H1 (cell line): ENCODE data around the gene ZMYM3. TPM values are rescaled to one million over a fixed set of nuclear protein-coding genes. Genes with fewer than 3 reads are reported as not detected.
A peak's percentile ranks its signal among the peaks of the same experiment; 100 is the strongest.

ENCODE experiments used
- CEBPB ChIP-seq: IDR thresholded peaks from 2 replicates; pipeline ENCODE4 v1.6.1; 2012; ENCODE audit warnings: low read depth, low read length
- CREB1 ChIP-seq: IDR thresholded peaks from 2 replicates; pipeline ENCODE4 v1.6.1; 2012; ENCODE audit warnings: inconsistent platforms
- KDM4A ChIP-seq: IDR thresholded peaks from one replicate; pipeline ENCODE4 v1.7.1; 2012; ENCODE audit warnings: low read depth, mild to moderate bottlenecking, moderate library complexity, low read length, inconsistent platforms; ENCODE audit not compliant: severe bottlenecking
- SP2 ChIP-seq: IDR thresholded peaks from 2 replicates; pipeline ENCODE4 v1.6.1; 2012; ENCODE audit warnings: mild to moderate bottlenecking, low read length, inconsistent platforms
- polyA plus RNA-seq, 7 experiments: library from polyadenylated mRNA; depleted of rRNA in 3 of 7; stranded (reverse) in 5 of 7; unstranded in 2 of 7; fragments of >200 nt in 5 of 7; fragments of 200-250 nt in 2 of 7; gene quantifications; 1 replicate in 5 of 7; 2 replicates in 1 of 7; 4 replicates in 1 of 7; pipeline versions ENCODE4 v1.2.1 to v1.2.3, GENCODE V29; 2011 to 2013; ENCODE audit warnings: missing spikeins in 2 of 7, mixed read lengths in 2 of 7
- total RNA-seq: library from RNA; stranded (reverse); fragmentation: NEBNext Ultra II Directional; extraction: Animal tissue kit (Norgen Biotek cat#: 25700); gene quantifications from 2 replicates; pipeline ENCODE4 v1.2.1, GENCODE V29; 2021
- TF ChIP-seq, protein P1 (sequence below): fragments of 300-600 bp; sonication (generic); IDR thresholded peaks from 2 replicates; pipeline ENCODE4 v1.7.1; 2012; ENCODE audit warnings: low read length, moderate library complexity, mild to moderate bottlenecking, inconsistent platforms; ENCODE audit not compliant: insufficient replicate concordance
- TF ChIP-seq, protein P2 (sequence below), 3 experiments: IDR thresholded peaks; 1 replicate in 2 of 3; 2 replicates in 1 of 3; pipeline versions ENCODE4 v1.5.1 to v1.6.1; 2011; ENCODE audit warnings: low read length in 3 of 3, mild to moderate bottlenecking in 3 of 3, inconsistent platforms in 2 of 3, low read depth in 1 of 3, moderate library complexity in 1 of 3; ENCODE audit not compliant: insufficient read depth in 1 of 3; ENCODE audit errors: control extremely low read depth in 1 of 3
- TF ChIP-seq, protein P3 (sequence below): IDR thresholded peaks from 2 replicates; pipeline ENCODE4 v1.6.1; 2011; ENCODE audit warnings: low read depth, mild to moderate bottlenecking, low read length; ENCODE audit not compliant: insufficient read depth

ZMYM3 gene
- total and polyA plus RNA-seq, 2 of the 8 experiments (the other 6 are each of a cell fraction or from before 2014, with no cell fraction given) = 56.7 to 82.0 TPM

DNA sequence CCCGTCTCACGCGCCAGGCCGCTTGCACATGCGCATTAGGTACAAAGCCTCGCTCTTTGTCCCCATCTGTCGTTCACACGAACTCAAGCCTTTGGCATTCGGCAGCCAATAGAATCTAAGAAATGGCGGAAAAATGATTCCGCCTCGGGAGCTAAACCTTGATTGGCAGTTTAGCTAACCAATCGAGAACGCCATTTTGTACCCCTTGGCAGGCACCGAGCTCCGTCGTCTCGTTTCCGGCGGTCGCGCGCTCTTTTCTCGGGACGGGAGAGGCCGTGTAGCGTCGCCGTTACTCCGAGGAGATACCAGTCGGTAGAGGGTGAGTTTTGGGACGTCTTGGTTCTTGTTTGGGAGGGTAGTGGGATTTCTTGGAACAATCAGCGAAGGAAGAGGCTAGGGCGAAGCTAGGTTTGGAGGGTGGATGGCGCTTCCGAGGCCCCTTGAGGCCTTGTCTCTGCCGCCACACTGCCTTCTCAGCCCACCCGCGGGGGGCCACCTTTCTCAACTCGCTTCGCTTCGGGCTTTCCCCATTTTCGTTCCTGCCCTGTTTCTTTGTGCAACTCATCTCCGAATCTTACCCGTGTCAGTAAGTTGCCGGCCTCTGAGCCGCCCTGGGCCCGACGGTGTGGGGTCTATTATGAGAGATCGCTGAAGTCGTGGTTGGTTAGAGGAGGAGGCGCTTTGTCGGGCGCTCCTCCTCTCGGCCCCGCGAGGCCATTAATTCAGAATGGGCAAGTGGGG lies 29.6 kb upstream of the ZMYM3 start, which contains the start of gene NONO (continued):
- TF ChIP-seq, protein P1, sequence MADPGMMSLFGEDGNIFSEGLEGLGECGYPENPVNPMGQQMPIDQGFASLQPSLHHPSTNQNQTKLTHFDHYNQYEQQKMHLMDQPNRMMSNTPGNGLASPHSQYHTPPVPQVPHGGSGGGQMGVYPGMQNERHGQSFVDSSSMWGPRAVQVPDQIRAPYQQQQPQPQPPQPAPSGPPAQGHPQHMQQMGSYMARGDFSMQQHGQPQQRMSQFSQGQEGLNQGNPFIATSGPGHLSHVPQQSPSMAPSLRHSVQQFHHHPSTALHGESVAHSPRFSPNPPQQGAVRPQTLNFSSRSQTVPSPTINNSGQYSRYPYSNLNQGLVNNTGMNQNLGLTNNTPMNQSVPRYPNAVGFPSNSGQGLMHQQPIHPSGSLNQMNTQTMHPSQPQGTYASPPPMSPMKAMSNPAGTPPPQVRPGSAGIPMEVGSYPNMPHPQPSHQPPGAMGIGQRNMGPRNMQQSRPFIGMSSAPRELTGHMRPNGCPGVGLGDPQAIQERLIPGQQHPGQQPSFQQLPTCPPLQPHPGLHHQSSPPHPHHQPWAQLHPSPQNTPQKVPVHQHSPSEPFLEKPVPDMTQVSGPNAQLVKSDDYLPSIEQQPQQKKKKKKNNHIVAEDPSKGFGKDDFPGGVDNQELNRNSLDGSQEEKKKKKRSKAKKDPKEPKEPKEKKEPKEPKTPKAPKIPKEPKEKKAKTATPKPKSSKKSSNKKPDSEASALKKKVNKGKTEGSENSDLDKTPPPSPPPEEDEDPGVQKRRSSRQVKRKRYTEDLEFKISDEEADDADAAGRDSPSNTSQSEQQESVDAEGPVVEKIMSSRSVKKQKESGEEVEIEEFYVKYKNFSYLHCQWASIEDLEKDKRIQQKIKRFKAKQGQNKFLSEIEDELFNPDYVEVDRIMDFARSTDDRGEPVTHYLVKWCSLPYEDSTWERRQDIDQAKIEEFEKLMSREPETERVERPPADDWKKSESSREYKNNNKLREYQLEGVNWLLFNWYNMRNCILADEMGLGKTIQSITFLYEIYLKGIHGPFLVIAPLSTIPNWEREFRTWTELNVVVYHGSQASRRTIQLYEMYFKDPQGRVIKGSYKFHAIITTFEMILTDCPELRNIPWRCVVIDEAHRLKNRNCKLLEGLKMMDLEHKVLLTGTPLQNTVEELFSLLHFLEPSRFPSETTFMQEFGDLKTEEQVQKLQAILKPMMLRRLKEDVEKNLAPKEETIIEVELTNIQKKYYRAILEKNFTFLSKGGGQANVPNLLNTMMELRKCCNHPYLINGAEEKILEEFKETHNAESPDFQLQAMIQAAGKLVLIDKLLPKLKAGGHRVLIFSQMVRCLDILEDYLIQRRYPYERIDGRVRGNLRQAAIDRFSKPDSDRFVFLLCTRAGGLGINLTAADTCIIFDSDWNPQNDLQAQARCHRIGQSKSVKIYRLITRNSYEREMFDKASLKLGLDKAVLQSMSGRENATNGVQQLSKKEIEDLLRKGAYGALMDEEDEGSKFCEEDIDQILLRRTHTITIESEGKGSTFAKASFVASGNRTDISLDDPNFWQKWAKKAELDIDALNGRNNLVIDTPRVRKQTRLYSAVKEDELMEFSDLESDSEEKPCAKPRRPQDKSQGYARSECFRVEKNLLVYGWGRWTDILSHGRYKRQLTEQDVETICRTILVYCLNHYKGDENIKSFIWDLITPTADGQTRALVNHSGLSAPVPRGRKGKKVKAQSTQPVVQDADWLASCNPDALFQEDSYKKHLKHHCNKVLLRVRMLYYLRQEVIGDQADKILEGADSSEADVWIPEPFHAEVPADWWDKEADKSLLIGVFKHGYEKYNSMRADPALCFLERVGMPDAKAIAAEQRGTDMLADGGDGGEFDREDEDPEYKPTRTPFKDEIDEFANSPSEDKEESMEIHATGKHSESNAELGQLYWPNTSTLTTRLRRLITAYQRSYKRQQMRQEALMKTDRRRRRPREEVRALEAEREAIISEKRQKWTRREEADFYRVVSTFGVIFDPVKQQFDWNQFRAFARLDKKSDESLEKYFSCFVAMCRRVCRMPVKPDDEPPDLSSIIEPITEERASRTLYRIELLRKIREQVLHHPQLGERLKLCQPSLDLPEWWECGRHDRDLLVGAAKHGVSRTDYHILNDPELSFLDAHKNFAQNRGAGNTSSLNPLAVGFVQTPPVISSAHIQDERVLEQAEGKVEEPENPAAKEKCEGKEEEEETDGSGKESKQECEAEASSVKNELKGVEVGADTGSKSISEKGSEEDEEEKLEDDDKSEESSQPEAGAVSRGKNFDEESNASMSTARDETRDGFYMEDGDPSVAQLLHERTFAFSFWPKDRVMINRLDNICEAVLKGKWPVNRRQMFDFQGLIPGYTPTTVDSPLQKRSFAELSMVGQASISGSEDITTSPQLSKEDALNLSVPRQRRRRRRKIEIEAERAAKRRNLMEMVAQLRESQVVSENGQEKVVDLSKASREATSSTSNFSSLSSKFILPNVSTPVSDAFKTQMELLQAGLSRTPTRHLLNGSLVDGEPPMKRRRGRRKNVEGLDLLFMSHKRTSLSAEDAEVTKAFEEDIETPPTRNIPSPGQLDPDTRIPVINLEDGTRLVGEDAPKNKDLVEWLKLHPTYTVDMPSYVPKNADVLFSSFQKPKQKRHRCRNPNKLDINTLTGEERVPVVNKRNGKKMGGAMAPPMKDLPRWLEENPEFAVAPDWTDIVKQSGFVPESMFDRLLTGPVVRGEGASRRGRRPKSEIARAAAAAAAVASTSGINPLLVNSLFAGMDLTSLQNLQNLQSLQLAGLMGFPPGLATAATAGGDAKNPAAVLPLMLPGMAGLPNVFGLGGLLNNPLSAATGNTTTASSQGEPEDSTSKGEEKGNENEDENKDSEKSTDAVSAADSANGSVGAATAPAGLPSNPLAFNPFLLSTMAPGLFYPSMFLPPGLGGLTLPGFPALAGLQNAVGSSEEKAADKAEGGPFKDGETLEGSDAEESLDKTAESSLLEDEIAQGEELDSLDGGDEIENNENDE = no peak
- TF ChIP-seq CREB1 (no peak), CEBPB (no peak), SP2 (peak; percentile 43; the same call in 1 of the 2 replicates), KDM4A (no peak)
- TF ChIP-seq, protein P2, sequence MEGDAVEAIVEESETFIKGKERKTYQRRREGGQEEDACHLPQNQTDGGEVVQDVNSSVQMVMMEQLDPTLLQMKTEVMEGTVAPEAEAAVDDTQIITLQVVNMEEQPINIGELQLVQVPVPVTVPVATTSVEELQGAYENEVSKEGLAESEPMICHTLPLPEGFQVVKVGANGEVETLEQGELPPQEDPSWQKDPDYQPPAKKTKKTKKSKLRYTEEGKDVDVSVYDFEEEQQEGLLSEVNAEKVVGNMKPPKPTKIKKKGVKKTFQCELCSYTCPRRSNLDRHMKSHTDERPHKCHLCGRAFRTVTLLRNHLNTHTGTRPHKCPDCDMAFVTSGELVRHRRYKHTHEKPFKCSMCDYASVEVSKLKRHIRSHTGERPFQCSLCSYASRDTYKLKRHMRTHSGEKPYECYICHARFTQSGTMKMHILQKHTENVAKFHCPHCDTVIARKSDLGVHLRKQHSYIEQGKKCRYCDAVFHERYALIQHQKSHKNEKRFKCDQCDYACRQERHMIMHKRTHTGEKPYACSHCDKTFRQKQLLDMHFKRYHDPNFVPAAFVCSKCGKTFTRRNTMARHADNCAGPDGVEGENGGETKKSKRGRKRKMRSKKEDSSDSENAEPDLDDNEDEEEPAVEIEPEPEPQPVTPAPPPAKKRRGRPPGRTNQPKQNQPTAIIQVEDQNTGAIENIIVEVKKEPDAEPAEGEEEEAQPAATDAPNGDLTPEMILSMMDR (IDR thresholded peaks at IDR 0.05; ENCODE audit: control extremely low read depth in 1 of 3, insufficient read depth in 1 of 3, low read depth in 1 of 3, low read length in 3 of 3) = peak in 1 of 3 experiments; percentile 3; a peak in 1 of 4 replicates
- TF ChIP-seq, protein P3, sequence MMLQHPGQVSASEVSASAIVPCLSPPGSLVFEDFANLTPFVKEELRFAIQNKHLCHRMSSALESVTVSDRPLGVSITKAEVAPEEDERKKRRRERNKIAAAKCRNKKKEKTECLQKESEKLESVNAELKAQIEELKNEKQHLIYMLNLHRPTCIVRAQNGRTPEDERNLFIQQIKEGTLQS = no peak
